Daoy (cell line): ENCODE measurements around the gene WDR74. TPM values are rescaled to one million over a fixed set of nuclear protein-coding genes. Genes with fewer than 3 reads are reported as not detected.
"Not testable (repeated sequence)": the region's sequence is repeated elsewhere in the genome, so short reads cannot be mapped to it uniquely, and the experiment has no call there.

Experiments
- DNase-seq: peaks from one replicate; pipeline ENCODE4 v3.0.0-alpha.2; 2015; ENCODE audit warnings: low read depth
- total RNA-seq: library from RNA; depleted of rRNA; stranded (reverse); fragments of >200 nt; shearing (Covaris generic); gene quantifications from 2 replicates; pipeline ENCODE4 v1.2.3, GENCODE V29; 2014; rRNA removed

Gene WDR74
- 147 and 152 TPM in 2 replicates for total RNA-seq

- DNase-seq: peak; percentile 97
Observed at GRCh38 chr11:62839050-62839945, at the start of gene WDR74. Gene WDR74, minus strand, starts transcription at chr11:62839590. Its CDS starts 20 bp downstream, at chr11:62839570.

GRCh38 chr11:62889126-62889483 is 49.7 kb upstream of the WDR74 start:
- DNase-seq: no peak

GRCh38 chr11:62888406-62888805 is 49.0 kb upstream of the WDR74 start:
- no peak for DNase-seq

GRCh38 chr11:62885137-62885750 is 45.9 kb upstream of the WDR74 start:
- DNase-seq: no peak

GRCh38 chr11:62883673-62884072 is 44.3 kb upstream of the WDR74 start:
- no peak for DNase-seq

- no peak for DNase-seq
Observed at GRCh38 chr11:62882788-62883501, 43.6 kb upstream of the WDR74 start.

GRCh38 chr11:62882431-62882749 is 43.0 kb upstream of the WDR74 start:
- DNase-seq: no peak

GRCh38 chr11:62881579-62882430 is 42.4 kb upstream of the WDR74 start:
- DNase-seq: peak; percentile 97

GRCh38 chr11:62880803-62881578 is 41.6 kb upstream of the WDR74 start, which contains the start of gene SLC3A2:
Gene SLC3A2, plus strand, starts transcription at chr11:62880896. Its CDS starts 128 bp downstream, at chr11:62881024.
- DNase-seq: peak; percentile 91

- peak; percentile 41 for DNase-seq
Observed at GRCh38 chr11:62880231-62880802, 40.9 kb upstream of the WDR74 start.

GRCh38 chr11:62879235-62879978 is 40.0 kb upstream of the WDR74 start:
- no peak for DNase-seq

GRCh38 chr11:62876712-62877111 is 37.3 kb upstream of the WDR74 start:
- no peak for DNase-seq

- no peak for DNase-seq
Observed at GRCh38 chr11:62875698-62876478, 36.5 kb upstream of the WDR74 start.

GRCh38 chr11:62874851-62875250 is 35.5 kb upstream of the WDR74 start:
- DNase-seq: no peak

- DNase-seq: no peak
Observed at GRCh38 chr11:62865635-62866034, 26.2 kb upstream of the WDR74 start.

GRCh38 chr11:62863687-62864335 is 24.4 kb upstream of the WDR74 start:
- no peak for DNase-seq

GRCh38 chr11:62861564-62862192 is 22.3 kb upstream of the WDR74 start:
- not testable (repeated sequence) for DNase-seq
